GM12878 (cell line): ENCODE data around the gene KCNMB2. TPM values are rescaled to one million over a fixed set of nuclear protein-coding genes. Genes with fewer than 3 reads are reported as not detected.

ENCODE experiments used
- ATAC-seq: fragments of 200-7000 bp; cut with Tn5 transposase; 3 replicates; pipeline ENCODE4 v1.9.1; 2020; ENCODE audit warnings: mild to moderate bottlenecking, moderate library complexity
- BruUV-seq: library from RNA; stranded (reverse); fragments of 400-500 nt; replicated peaks from 2 replicates; lab custom pipeline; 2021; lab: Mats Ljungman, UMichigan
- CTCF ChIA-PET: fragments of 300-600 bp; sonication (Branson Sonifier 250); formaldehyde crosslinking; extraction: SDS; loops from one replicate; lab custom pipeline; 2021; ENCODE audit warnings: inconsistent platforms; lab: Yijun Ruan, JAX
- POLR2A ChIA-PET: fragments of 350-600 bp; formaldehyde crosslinking; extraction: SDS; loops from one replicate; lab custom pipeline; 2021; ENCODE audit warnings: inconsistent platforms; lab: Charles Lee
- RAD21 ChIA-PET: fragments of 300-600 bp; sonication (Branson Sonifier 250); formaldehyde crosslinking; loops from one replicate; lab custom pipeline; 2023; ENCODE audit warnings: antibody characterized with exemption; ENCODE audit not compliant: unreplicated experiment; lab: Charles Lee
- SMC1A ChIA-PET: fragments of 300-600 bp; sonication (Branson Sonifier 250); formaldehyde crosslinking; loops from one replicate; lab custom pipeline; 2023; ENCODE audit not compliant: unreplicated experiment, uncharacterized antibody; lab: Charles Lee
- DNase-seq: peaks from one replicate; pipeline ENCODE4 v3.0.0-alpha.2; 2011; ENCODE audit warnings: low read depth, low spot score
- FAIRE-seq: peaks from 3 replicates; lab custom pipeline; 2011; peaks lifted over from hg19 to GRCh38; lab: Jason Lieb, UNC
- H2AFZ ChIP-seq: 2 replicates; pipeline ENCODE4 v1.6.0; 2011; ENCODE audit warnings: low read depth, low read length, control low read depth; ENCODE audit not compliant: control insufficient read depth
- H3K27ac ChIP-seq: 2 replicates; pipeline ENCODE4 v1.5.1; 2011; ENCODE audit warnings: control low read depth; ENCODE audit not compliant: control insufficient read depth, insufficient read depth
- H3K27me3 ChIP-seq, 2 experiments: replicated peaks in 1 of 2; 2 replicates each; pipeline versions ENCODE4 v1.6.0 to v1.6.1; 2011; ENCODE audit warnings: low read length in 1 of 2; ENCODE audit not compliant: control insufficient read depth in 2 of 2, insufficient read depth in 2 of 2
- H3K36me3 ChIP-seq, 2 experiments: 2 replicates each; pipeline ENCODE4 v1.5.1; 2011; ENCODE audit warnings: low read length in 1 of 2; ENCODE audit not compliant: control insufficient read depth in 2 of 2, insufficient read depth in 2 of 2
- H3K4me1 ChIP-seq: 2 replicates; pipeline ENCODE4 v1.6.1; 2011; ENCODE audit warnings: mild to moderate bottlenecking, low read length, moderate library complexity, mixed read lengths; ENCODE audit not compliant: control insufficient read depth, insufficient read depth
- H3K4me2 ChIP-seq: 2 replicates; pipeline ENCODE4 v1.6.0; 2011; ENCODE audit warnings: control low read depth; ENCODE audit not compliant: control insufficient read depth, insufficient read depth
- H3K4me3 ChIP-seq: fragments of 200-600 bp; sonication (generic); 2 replicates; pipeline ENCODE4 v1.5.1; 2016
- H3K79me2 ChIP-seq: 2 replicates; pipeline ENCODE4 v1.6.0; 2011; ENCODE audit warnings: low read length; ENCODE audit not compliant: control insufficient read depth, insufficient read depth
- H3K9ac ChIP-seq: 2 replicates; pipeline ENCODE4 v1.8.0; 2011; ENCODE audit warnings: low read length, control low read depth, mixed read lengths; ENCODE audit not compliant: control insufficient read depth, insufficient read depth
- H3K9me3 ChIP-seq: replicated peaks from 3 replicates; pipeline ENCODE4 v1.5.1; 2011; ENCODE audit warnings: mild to moderate bottlenecking, low read length; ENCODE audit not compliant: control insufficient read depth, insufficient read depth
- H4K20me1 ChIP-seq: 2 replicates; pipeline ENCODE4 v1.6.0; 2011; ENCODE audit not compliant: control insufficient read depth, insufficient read depth
- BHLHE40 ChIP-seq, 2 experiments: fragments of 450-650 bp in 1 of 2; IDR thresholded peaks; 2 replicates each; pipeline ENCODE4 v1.6.1; 2011 to 2017; ENCODE audit warnings: low read depth in 2 of 2, borderline replicate concordance in 1 of 2, improper control_type of control experiment in 1 of 2, low read length in 1 of 2, mild to moderate bottlenecking in 1 of 2
- ETV6 ChIP-seq, 2 experiments: fragments of 450-650 bp in 1 of 2; IDR thresholded peaks in 1 of 2; conservative IDR thresholded peaks in 1 of 2; 2 replicates each; pipeline ENCODE4 v1.6.1; 2014; ENCODE audit warnings: antibody characterized with exemption in 1 of 2, borderline replicate concordance in 1 of 2, low read depth in 1 of 2, mild to moderate bottlenecking in 1 of 2, moderate library complexity in 1 of 2
- GATAD2B ChIP-seq: fragments of 450-650 bp; conservative IDR thresholded peaks from 2 replicates; pipeline ENCODE4 v1.6.1; 2017; ENCODE audit warnings: low read depth, mild to moderate bottlenecking, moderate library complexity
- IKZF2 ChIP-seq, 2 experiments: fragments of 450-650 bp; IDR thresholded peaks; 2 replicates each; pipeline ENCODE4 v1.6.1; 2017; ENCODE audit warnings: mild to moderate bottlenecking in 2 of 2, moderate library complexity in 2 of 2
- MTA3 ChIP-seq: IDR thresholded peaks from 2 replicates; pipeline ENCODE4 v1.6.1; 2012; ENCODE audit warnings: low read length, inconsistent platforms, borderline replicate concordance
- PML ChIP-seq: IDR thresholded peaks from 2 replicates; pipeline ENCODE4 v1.6.1; 2012; ENCODE audit warnings: low read length, inconsistent platforms
- RB1 ChIP-seq: fragments of 450-650 bp; formaldehyde crosslinking; IDR thresholded peaks from 2 replicates; pipeline ENCODE4 v1.6.1; 2017; ENCODE audit warnings: mild to moderate bottlenecking, borderline replicate concordance
- SREBF1 ChIP-seq: IDR thresholded peaks from 2 replicates; pipeline ENCODE4 v1.6.1; 2012; ENCODE audit warnings: mild to moderate bottlenecking, low read length
- SREBF2 ChIP-seq: IDR thresholded peaks from 2 replicates; pipeline ENCODE4 v1.6.1; 2012; ENCODE audit warnings: mild to moderate bottlenecking, low read length
- STAT1 ChIP-seq: fragments of 450-650 bp; conservative IDR thresholded peaks from 2 replicates; pipeline ENCODE4 v1.6.1; 2014; ENCODE audit warnings: antibody characterized with exemption, mild to moderate bottlenecking
- TAF1 ChIP-seq: IDR thresholded peaks from 2 replicates; pipeline ENCODE4 v1.6.1; 2011; ENCODE audit warnings: mild to moderate bottlenecking, low read depth, low read length, borderline replicate concordance
- TARDBP ChIP-seq: IDR thresholded peaks from 2 replicates; pipeline ENCODE4 v1.6.1; 2016; ENCODE audit warnings: borderline replicate concordance
- TCF3 ChIP-seq: IDR thresholded peaks from 2 replicates; pipeline ENCODE4 v1.6.1; 2012; ENCODE audit warnings: low read depth, mild to moderate bottlenecking, low read length, borderline replicate concordance; ENCODE audit not compliant: insufficient read depth
- ZBTB11 ChIP-seq: fragments of 450-650 bp; formaldehyde crosslinking; IDR thresholded peaks from 2 replicates; pipeline ENCODE4 v1.5.0; 2022; ENCODE audit warnings: mild to moderate bottlenecking, missing genetic modification characterization
- WGBS: methylation state at CpG from one replicate; pipeline ENCODE4 v1.1.6; 2016; ENCODE audit warnings: low lambda C conversion rate; ENCODE audit not compliant: insufficient replicate concordance, insufficient coverage; ENCODE audit errors: missing lambda C conversion rate; 5-methylcytosine and 5-hydroxymethylcytosine counted together
- in situ Hi-C: fragments of 300-500 bp; cut with MboI; formaldehyde crosslinking; loops from 9 replicates; pipeline ENCODE4 v1.14.3; 2018; ENCODE audit warnings: mixed read lengths
- intact Hi-C: fragments of 100-400 bp; cut with micrococcal nuclease; formaldehyde crosslinking; loops from one replicate; pipeline ENCODE4 v1.14.2; 2022; ENCODE audit not compliant: unreplicated experiment
- polyA plus RNA-seq, 11 experiments: library from polyadenylated mRNA; depleted of rRNA in 4 of 11; unstranded in 6 of 11; stranded (reverse) in 5 of 11; fragments of >200 nt; fragmentation: Nextera tagmentation in 4 of 11; fragmentation: Illumina TruSeq in 1 of 11; extraction: Ambion mirVana in 4 of 11; extraction: Trizol in 1 of 11; gene quantifications; 1 replicate in 1 of 11; 2 replicates in 10 of 11; pipeline versions ENCODE4 v1.2.1 to v1.2.3, GENCODE V29; 2011 to 2016; ENCODE audit warnings: inconsistent platforms in 2 of 11, missing spikeins in 2 of 11, low read depth in 1 of 11
- total RNA-seq, 4 experiments: library from RNA; depleted of rRNA in 3 of 4; stranded (reverse); fragments of >200 nt in 3 of 4; fragmentation: Illumina TruSeq in 1 of 4; extraction: Trizol in 1 of 4; gene quantifications; 2 replicates each; pipeline versions ENCODE4 v1.2.1 to v1.2.3, GENCODE V29; 2013 to 2021
- TF ChIP-seq, protein P1 (sequence below): fragments of 450-650 bp; IDR thresholded peaks from 2 replicates; pipeline ENCODE4 v1.6.1; 2018; ENCODE audit warnings: mild to moderate bottlenecking, low read depth, moderate library complexity; ENCODE audit not compliant: partially characterized antibody

The KCNMB2 gene
- total and polyA plus RNA-seq, 10 of the 15 experiments (the other 5 are each of a cell fraction or from before 2014, with no cell fraction given), result 0.22 to 18.8 (median 11.0) TPM

DNA sequence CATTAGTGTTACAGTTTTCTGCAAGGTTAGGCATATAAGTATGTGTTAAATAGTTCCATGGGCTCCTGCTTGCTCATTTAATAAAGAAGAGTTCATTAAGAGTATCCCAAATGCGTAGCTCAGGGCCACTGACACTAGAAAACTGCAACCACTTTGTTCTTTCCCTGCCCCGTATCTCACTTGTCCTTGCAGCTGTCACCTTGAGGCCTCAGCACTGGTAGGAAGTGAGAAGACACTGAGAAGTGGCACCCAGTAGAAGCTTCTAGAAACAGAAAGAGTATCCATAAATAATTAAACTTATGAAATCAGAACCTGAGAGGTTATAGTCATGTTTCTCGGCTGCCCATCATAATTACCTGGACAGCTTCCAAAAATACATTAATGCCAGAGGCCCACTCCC lies 266.0 kb downstream of the KCNMB2 start (continued):
- no peak for TF ChIP-seq ETV6 (conservative IDR thresholded peaks at IDR 0.05 in 1 of 2, IDR thresholded peaks at IDR 0.05 in 1 of 2; ENCODE audit: borderline replicate concordance in 1 of 2, low read depth in 1 of 2)
- TF ChIP-seq TAF1, result no peak
- TF ChIP-seq SREBF2, result no peak
- no peak for TF ChIP-seq GATAD2B
- TF ChIP-seq ZBTB11 (CRISPR knock-in tag), result no peak

DNA sequence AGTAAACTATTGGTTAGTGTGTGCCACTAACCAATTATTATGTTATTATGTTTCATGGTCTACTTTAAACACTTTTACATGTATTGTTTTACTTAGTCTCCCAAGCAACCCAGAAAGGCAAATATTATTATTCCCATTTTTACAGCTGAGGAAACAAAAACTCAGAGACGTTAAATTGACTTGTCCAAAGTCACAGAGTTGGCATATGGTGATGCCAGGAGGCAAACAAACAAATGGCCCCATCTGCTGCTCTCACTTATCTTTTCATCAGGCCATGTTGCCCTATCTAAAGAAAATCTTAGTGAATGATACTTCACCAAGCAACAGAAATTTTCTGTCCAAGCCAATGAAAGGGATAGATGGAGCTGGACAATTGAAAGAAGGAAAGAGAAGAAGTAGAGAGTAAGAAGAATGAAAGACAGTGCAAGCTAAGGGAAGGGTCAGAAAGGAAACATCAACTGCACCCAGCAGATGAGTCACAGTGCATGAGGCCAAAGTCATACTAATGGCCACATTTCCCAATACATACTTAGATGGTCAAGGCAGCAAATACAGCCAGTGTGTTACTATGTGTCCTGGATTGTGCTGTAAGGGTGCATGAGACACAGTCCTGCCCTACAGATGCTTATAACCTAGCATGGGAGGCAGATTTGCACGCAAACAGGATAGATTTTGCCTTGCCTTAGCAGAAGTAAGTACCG lies 266.9 kb downstream of the KCNMB2 start:
- Histone ChIP-seq H3K36me3 (no peaks in the 10 kb centered on the region), H2AFZ (no peak overlapping the region), H4K20me1 (no peaks in the 10 kb centered on the region), H3K27ac (no peak overlapping the region), H3K27me3 (no peaks in the 10 kb centered on the region), H3K79me2 (no peaks in the 10 kb centered on the region), H3K4me2 (no peak overlapping the region), H3K9me3 (no peaks in the 10 kb centered on the region), H3K9ac (no peak overlapping the region), H3K4me3 (no peak overlapping the region), H3K4me1 (no peaks in the 10 kb centered on the region)
- WGBS, result 62% methylated on average over 3 of the region's 3 CpGs
- BruUV-seq, result no TSS peak
- DNase-seq, result no peak
- intact Hi-C loops, result no loop called here
- in situ Hi-C loops, result no loop called here
- ChIA-PET CTCF (interaction anchor here (0.6 kb wide), 1 partner anchor 367 kb away, joined by 3 read pairs; no protein-coding TSS in a partner anchor), RAD21 (interaction anchor here (0.6 kb wide), 1 partner anchor 1487 kb away, joined by 3 read pairs; no protein-coding TSS in a partner anchor), SMC1A (interaction anchor here (1.6 kb wide), 1 partner anchor 9 kb away, joined by 4 read pairs; no protein-coding TSS in a partner anchor), POLR2A (no interaction called here)
- ATAC-seq, result no peak; the same call in 2 of the 3 replicates
- FAIRE-seq, result no peak
- TF ChIP-seq TARDBP, result no peak
- no peak for TF ChIP-seq PML
- no peak for TF ChIP-seq STAT1
- TF ChIP-seq, protein P1, sequence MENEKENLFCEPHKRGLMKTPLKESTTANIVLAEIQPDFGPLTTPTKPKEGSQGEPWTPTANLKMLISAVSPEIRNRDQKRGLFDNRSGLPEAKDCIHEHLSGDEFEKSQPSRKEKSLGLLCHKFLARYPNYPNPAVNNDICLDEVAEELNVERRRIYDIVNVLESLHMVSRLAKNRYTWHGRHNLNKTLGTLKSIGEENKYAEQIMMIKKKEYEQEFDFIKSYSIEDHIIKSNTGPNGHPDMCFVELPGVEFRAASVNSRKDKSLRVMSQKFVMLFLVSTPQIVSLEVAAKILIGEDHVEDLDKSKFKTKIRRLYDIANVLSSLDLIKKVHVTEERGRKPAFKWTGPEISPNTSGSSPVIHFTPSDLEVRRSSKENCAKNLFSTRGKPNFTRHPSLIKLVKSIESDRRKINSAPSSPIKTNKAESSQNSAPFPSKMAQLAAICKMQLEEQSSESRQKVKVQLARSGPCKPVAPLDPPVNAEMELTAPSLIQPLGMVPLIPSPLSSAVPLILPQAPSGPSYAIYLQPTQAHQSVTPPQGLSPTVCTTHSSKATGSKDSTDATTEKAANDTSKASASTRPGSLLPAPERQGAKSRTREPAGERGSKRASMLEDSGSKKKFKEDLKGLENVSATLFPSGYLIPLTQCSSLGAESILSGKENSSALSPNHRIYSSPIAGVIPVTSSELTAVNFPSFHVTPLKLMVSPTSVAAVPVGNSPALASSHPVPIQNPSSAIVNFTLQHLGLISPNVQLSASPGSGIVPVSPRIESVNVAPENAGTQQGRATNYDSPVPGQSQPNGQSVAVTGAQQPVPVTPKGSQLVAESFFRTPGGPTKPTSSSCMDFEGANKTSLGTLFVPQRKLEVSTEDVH, result no peak
- no peak for TF ChIP-seq BHLHE40 (IDR thresholded peaks at IDR 0.05; ENCODE audit: borderline replicate concordance in 1 of 2, low read depth in 2 of 2, low read length in 1 of 2)
- TF ChIP-seq RB1, result no peak
- TF ChIP-seq IKZF2 (IDR thresholded peaks at IDR 0.05), result no peak
- no peak for TF ChIP-seq TCF3
- TF ChIP-seq MTA3, result no peak
- TF ChIP-seq SREBF1, result no peak
- TF ChIP-seq GATAD2B, result no peak
- TF ChIP-seq ETV6 (conservative IDR thresholded peaks at IDR 0.05 in 1 of 2, IDR thresholded peaks at IDR 0.05 in 1 of 2; ENCODE audit: borderline replicate concordance in 1 of 2, low read depth in 1 of 2), result no peak
